GM08714 (cell line): ENCODE results near the gene LRRC47.

Experiments
- H3K4me3 ChIP-seq: fragments of 200-500 bp; sonication (Bioruptor generic); 2 replicates; pipeline ENCODE4 v1.5.1; 2014; ENCODE audit warnings: mild to moderate bottlenecking, low read length, inconsistent platforms
- ZNF274 ChIP-seq: IDR thresholded peaks from 2 replicates; pipeline ENCODE4 v1.6.1; 2012; ENCODE audit warnings: mild to moderate bottlenecking, low read depth, low read length

LRRC47 gene

GRCh38 chr1:3774946-3775489, 21.3 kb downstream of the LRRC47 start:
- no peak for TF ChIP-seq ZNF274
- no peak overlapping the region for H3K4me3 ChIP-seq

- no peak for TF ChIP-seq ZNF274
- no peak overlapping the region for H3K4me3 ChIP-seq
These were observed 21.9 kb downstream of the LRRC47 start for GRCh38 chr1:3774276-3774945.

GRCh38 chr1:3773572-3774275, 22.6 kb downstream of the LRRC47 start:
- no peak for TF ChIP-seq ZNF274
- H3K4me3 ChIP-seq = no peak overlapping the region

GRCh38 chr1:3772715-3773571, 23.4 kb downstream of the LRRC47 start, which contains the start of gene SMIM1:
SMIM1 (plus strand) TSS chr1:3772749; CDS start chr1:3775374, 2,625 bp downstream.
- peak within 1 kb of the TSS; percentile 65; the same call in 1 of the 2 replicates for H3K4me3 ChIP-seq
- no peak for TF ChIP-seq ZNF274

GRCh38 chr1:3772027-3772714, 24.1 kb downstream of the LRRC47 start:
- TF ChIP-seq ZNF274 = no peak
- H3K4me3 ChIP-seq = peak overlapping the region; percentile 65; the same call in 1 of the 2 replicates

GRCh38 chr1:3771108-3772026, 24.9 kb downstream of the LRRC47 start:
- peak overlapping the region; percentile 65; the same call in 1 of the 2 replicates for H3K4me3 ChIP-seq
- no peak for TF ChIP-seq ZNF274

- H3K4me3 ChIP-seq = no peak overlapping the region
- no peak for TF ChIP-seq ZNF274
These were observed 26.1 kb downstream of the LRRC47 start for GRCh38 chr1:3770047-3770765.

GRCh38 chr1:3768811-3769390, 27.4 kb downstream of the LRRC47 start:
- no peak for TF ChIP-seq ZNF274

GRCh38 chr1:3767328-3767925, 28.9 kb downstream of the LRRC47 start:
- TF ChIP-seq ZNF274 = no peak
- no peak overlapping the region for H3K4me3 ChIP-seq

More at GRCh38 chr1:3768811-3769390, 27.4 kb downstream of the LRRC47 start:
- H3K4me3 ChIP-seq = no peak overlapping the region

- TF ChIP-seq ZNF274 = no peak
These were observed 32.8 kb downstream of the LRRC47 start for GRCh38 chr1:3763351-3764125.

GRCh38 chr1:3762873-3763228, 33.4 kb downstream of the LRRC47 start:
- no peak for TF ChIP-seq ZNF274
- H3K4me3 ChIP-seq = no peak overlapping the region

More at GRCh38 chr1:3763351-3764125, 32.8 kb downstream of the LRRC47 start:
- no peak overlapping the region for H3K4me3 ChIP-seq
